Measurements from ENCODE around the gene TMEM33. TPM values are rescaled to one million over a fixed set of nuclear protein-coding genes. Genes with fewer than 3 reads are reported as not detected.

Gene TMEM33
- polyA plus RNA-seq, 3 donors = 21.7 to 61.6 (median 60.7) TPM

DNA sequence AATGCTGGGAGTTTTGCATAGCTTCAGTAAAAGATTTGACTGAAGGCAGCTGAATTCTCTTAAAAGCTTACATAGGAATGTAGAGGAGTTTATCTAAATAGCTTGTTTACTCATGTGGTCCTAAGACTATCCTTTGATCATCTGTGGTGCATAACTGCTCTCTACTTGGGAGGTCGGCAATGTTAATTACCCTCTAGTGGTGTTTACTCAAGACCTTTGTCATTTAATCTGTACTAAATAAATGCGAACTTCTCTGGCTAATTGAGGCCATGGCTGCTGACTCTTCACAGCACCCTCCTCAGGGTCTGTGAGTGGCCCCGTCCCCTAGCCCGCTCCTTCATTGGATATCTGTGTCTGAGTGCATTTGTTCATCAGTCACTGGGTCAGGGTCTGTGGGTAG is 13.8 kb upstream of the TMEM33 start:
- Histone ChIP-seq H3K9ac (ENCODE audit: insufficient read depth, low read length, poor library complexity, severe bottlenecking) (no peak overlapping the region), H4K20me1 (ENCODE audit: insufficient read depth, low read length) (no peaks in the 10 kb centered on the region), H3K4me1 (ENCODE audit: control insufficient read depth in 1 of 2, insufficient read depth in 2 of 2, low read length in 2 of 2) (peaks cover 0 to 5% of the 10 kb centered on the region in 2 donors), H3K4me2 (replicated peaks; ENCODE audit: extremely low read depth, low read length, poor library complexity, severe bottlenecking) (no peak overlapping the region), H3K79me2 (ENCODE audit: insufficient read depth, low read length) (no peaks in the 10 kb centered on the region), H3K4me3 (replicated peaks in 1 of 3; ENCODE audit: low read depth in 2 of 3, low read length in 3 of 3) (no peak overlapping the region), H3K9me3 (replicated peaks in 1 of 2; ENCODE audit: control insufficient read depth in 1 of 2, insufficient read depth in 1 of 2, low read length in 2 of 2) (peaks cover 18 to 20% of the 10 kb centered on the region in 2 donors), H3K27me3 (ENCODE audit: control insufficient read depth in 2 of 2, insufficient read depth in 2 of 2, low read length in 2 of 2) (no peaks in the 10 kb centered on the region), H3K36me3 (replicated peaks in 1 of 2; ENCODE audit: control insufficient read depth in 1 of 2, insufficient read depth in 2 of 2, low read length in 2 of 2) (peaks cover 4 to 45% of the 10 kb centered on the region in 2 donors), H2AFZ (ENCODE audit: insufficient read depth, low read depth, low read length, poor library complexity, severe bottlenecking) (no peak overlapping the region), H3K27ac (ENCODE audit: low read depth in 1 of 2, low read length in 2 of 2) (no peak overlapping the region)
- TF ChIP-seq, protein P1, sequence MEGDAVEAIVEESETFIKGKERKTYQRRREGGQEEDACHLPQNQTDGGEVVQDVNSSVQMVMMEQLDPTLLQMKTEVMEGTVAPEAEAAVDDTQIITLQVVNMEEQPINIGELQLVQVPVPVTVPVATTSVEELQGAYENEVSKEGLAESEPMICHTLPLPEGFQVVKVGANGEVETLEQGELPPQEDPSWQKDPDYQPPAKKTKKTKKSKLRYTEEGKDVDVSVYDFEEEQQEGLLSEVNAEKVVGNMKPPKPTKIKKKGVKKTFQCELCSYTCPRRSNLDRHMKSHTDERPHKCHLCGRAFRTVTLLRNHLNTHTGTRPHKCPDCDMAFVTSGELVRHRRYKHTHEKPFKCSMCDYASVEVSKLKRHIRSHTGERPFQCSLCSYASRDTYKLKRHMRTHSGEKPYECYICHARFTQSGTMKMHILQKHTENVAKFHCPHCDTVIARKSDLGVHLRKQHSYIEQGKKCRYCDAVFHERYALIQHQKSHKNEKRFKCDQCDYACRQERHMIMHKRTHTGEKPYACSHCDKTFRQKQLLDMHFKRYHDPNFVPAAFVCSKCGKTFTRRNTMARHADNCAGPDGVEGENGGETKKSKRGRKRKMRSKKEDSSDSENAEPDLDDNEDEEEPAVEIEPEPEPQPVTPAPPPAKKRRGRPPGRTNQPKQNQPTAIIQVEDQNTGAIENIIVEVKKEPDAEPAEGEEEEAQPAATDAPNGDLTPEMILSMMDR (IDR thresholded peaks at IDR 0.05) = no peak
- no peak overlapping the region for H3K4me3 Mint-ChIP-seq
- no CpG with 5 or more reads among the region's 4 CpGs for WGBS (ENCODE audit: insufficient coverage)
- peaks cover 27% of the 10 kb centered on the region for H3K4me1 Mint-ChIP-seq
- intact Hi-C loops (cut with micrococcal nuclease) = no loop called here
- H3K9me3 Mint-ChIP-seq = peaks cover 19 to 27% (median 20%) of the 10 kb centered on the region in 7 donors
- peaks cover 0 to 3% (median 0%) of the 10 kb centered on the region in 3 donors for H3K27me3 Mint-ChIP-seq (ENCODE audit: low read depth in 3 of 3)
- DNase-seq = no peak
- H3K27ac Mint-ChIP-seq = no peak overlapping the region
- peaks cover 56 to 59% of the 10 kb centered on the region in 2 donors for H3K36me3 Mint-ChIP-seq

DNA sequence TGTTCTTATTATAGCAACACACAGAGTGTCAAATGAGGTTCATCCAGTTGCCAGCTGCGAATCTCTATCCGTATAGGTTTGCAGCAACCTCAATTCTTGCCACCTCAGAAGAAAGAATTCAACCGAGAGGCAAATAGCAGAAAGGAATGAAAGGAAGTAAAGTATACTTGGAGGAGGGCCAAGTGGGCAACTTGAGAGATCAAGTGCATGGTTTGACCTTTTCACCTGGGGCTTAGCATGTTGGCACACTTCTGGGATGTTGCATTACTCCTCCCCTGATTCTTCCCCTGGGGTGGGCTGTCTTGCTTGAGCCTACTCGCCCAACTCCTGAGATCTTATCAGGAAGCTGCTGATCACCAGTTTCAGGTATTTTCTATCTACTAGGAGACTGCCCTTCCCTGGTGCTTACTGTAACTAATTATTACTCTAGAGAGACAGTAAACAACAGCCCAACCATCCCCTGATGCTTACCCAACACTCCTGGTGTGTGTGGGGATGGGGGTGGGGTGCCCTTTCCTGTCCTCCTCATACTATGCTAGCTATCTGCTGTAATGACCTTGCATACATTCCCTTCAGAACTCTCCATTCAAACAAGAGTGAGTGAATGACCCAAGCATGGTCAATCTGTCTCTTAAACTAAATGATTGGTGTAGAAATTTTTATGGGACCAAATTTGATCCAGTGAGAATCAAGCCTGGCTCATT is 7.3 kb upstream of the TMEM33 start:
- H3K27me3 Mint-ChIP-seq (ENCODE audit: low read depth in 3 of 3) = peaks cover 0 to 4% (median 0%) of the 10 kb centered on the region in 3 donors
- no peak overlapping the region for H2AFZ ChIP-seq (ENCODE audit: insufficient read depth, low read depth, low read length, poor library complexity, severe bottlenecking)
- no peaks in the 10 kb centered on the region for H4K20me1 ChIP-seq (ENCODE audit: insufficient read depth, low read length)
- H3K79me2 ChIP-seq (ENCODE audit: insufficient read depth, low read length) = peaks cover 4% of the 10 kb centered on the region
- intact Hi-C loops (cut with micrococcal nuclease) = no loop called here
- no peak overlapping the region for H3K4me3 Mint-ChIP-seq
- TF ChIP-seq, protein P1 (IDR thresholded peaks at IDR 0.05) = no peak
- no peak for DNase-seq
- H3K9ac ChIP-seq (ENCODE audit: insufficient read depth, low read length, poor library complexity, severe bottlenecking) = no peak overlapping the region
- H3K4me2 ChIP-seq (replicated peaks; ENCODE audit: extremely low read depth, low read length, poor library complexity, severe bottlenecking) = no peak overlapping the region
- peaks cover 12 to 38% of the 10 kb centered on the region in 2 donors for H3K36me3 ChIP-seq (replicated peaks in 1 of 2; ENCODE audit: control insufficient read depth in 1 of 2, insufficient read depth in 2 of 2, low read length in 2 of 2)
- H3K27ac ChIP-seq (ENCODE audit: low read depth in 1 of 2, low read length in 2 of 2) = no peak overlapping the region
- peaks cover 8 to 9% of the 10 kb centered on the region in 2 donors for H3K4me1 ChIP-seq (ENCODE audit: control insufficient read depth in 1 of 2, insufficient read depth in 2 of 2, low read length in 2 of 2)
- H3K4me3 ChIP-seq (replicated peaks in 1 of 3; ENCODE audit: low read depth in 2 of 3, low read length in 3 of 3) = no peak overlapping the region
- peaks cover 0 to 5% (median 0%) of the 10 kb centered on the region in 7 donors for H3K9me3 Mint-ChIP-seq
- peaks cover 46 to 63% of the 10 kb centered on the region in 2 donors for H3K36me3 Mint-ChIP-seq
- no peaks in the 10 kb centered on the region for H3K27me3 ChIP-seq (ENCODE audit: control insufficient read depth in 2 of 2, insufficient read depth in 2 of 2, low read length in 2 of 2)
- H3K27ac Mint-ChIP-seq = no peak overlapping the region
- H3K4me1 Mint-ChIP-seq = peaks cover 31% of the 10 kb centered on the region
- WGBS (ENCODE audit: insufficient coverage) = no CpG with 5 or more reads among the region's 4 CpGs
- no peaks in the 10 kb centered on the region for H3K9me3 ChIP-seq (replicated peaks in 1 of 2; ENCODE audit: control insufficient read depth in 1 of 2, insufficient read depth in 1 of 2, low read length in 2 of 2)
